GM21619 (cell line): ENCODE data around the gene NSUN4.
"Not testable (repeated sequence)": the region's sequence is repeated elsewhere in the genome, so short reads cannot be mapped to it uniquely, and the experiment has no call there.

ENCODE experiments used
- ATAC-seq: cut with Tn5 transposase; IDR thresholded peaks from one replicate; pipeline ENCODE4 v1.9.1; 2021; ENCODE audit not compliant: unreplicated experiment

NSUN4 gene

GRCh38 chr1:46340404-46341221 is at the start of gene NSUN4:
Gene NSUN4, plus strand, starts transcription at chr1:46340807. Its CDS starts 20 bp downstream, at chr1:46340827.
- peak; percentile 77 for ATAC-seq

DNA sequence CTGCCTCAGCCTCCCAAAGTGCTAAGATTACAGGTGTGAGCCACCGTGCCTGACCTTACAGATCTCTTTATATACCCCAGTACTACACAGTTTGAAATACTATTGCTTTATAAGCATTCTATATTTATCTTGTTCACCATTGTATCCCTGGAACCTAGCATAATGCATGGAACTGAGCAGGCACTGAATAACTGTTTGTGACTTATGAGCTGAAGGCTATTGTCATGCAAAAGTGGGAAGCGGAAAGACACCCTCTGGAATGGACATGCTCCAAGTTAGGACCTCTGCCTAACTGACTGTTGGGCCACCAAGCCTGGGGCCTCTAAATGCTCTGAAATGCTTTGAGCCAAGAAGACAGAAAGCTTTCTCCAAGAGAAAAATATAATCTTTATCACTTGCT is 45.3 kb upstream of the NSUN4 start:
- no peak for ATAC-seq

DNA sequence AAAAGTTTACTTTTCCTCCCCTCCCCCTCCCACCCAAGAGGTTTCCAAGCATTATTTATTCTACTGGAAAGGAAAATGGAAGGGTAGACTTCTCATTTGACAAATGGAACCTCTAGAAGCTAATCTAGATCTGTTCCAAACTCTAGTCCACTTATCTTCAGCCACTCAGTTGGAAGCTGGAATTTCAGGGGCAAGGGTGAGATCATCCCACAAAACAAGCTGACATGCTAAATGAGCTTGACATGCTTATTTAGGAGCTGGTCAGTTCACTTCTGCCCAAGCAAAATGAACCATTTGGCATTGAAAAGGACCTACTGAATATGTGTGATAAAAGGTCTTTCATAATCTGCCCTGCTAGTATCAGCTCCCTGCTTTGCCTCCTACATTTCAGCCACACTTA is 42.2 kb upstream of the NSUN4 start:
- ATAC-seq, result no peak

- no peak for ATAC-seq
Measured at GRCh38 chr1:46300673-46301405, 39.8 kb upstream of the NSUN4 start.

- ATAC-seq, result no peak
Measured at GRCh38 chr1:46301406-46301807, 39.2 kb upstream of the NSUN4 start.

DNA sequence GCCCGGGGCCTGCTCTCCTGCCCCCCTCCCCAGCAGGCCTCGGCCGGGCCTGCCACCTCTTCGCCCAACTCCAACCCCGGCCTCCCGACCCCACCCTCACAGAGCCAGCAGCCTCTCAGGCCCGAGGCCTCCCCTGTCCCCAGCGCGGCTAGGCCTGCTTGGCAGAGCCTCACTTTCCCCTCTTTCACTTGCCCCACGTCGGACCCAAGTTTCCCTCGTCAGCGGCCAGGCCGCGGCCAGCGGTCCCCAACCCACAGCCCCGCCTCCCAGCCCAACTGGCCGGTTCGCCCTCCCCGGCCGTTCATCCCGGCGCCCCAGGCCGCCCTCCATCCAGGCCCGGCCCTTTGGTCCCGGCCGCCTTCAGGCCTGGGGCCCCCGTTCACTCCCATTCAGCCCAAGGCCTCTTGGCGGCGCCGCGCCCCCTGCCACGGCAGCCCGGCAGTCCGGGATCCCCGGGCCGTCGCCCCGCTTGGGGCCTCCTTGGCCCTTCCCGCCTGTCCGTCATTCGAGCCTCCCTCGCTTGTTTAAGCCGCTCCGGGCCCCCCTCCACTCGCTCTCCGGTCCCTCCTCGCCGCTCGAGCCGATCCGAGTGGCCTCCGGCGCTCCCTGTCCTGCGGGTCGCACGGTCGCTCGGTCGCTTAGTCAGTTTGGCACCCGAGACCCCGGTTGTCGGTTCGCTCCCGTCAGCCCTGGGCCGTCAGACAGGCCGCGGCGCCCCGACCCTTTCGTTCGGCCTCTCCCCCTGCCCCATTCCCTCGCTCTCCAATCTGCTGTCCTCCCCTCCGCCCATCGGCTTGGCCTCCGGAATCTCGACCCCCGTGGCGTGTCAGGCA is 38.6 kb upstream of the NSUN4 start:
- peak; percentile 23 for ATAC-seq

- ATAC-seq, result no peak
Measured at GRCh38 chr1:46302641-46303037, 38.0 kb upstream of the NSUN4 start.

DNA sequence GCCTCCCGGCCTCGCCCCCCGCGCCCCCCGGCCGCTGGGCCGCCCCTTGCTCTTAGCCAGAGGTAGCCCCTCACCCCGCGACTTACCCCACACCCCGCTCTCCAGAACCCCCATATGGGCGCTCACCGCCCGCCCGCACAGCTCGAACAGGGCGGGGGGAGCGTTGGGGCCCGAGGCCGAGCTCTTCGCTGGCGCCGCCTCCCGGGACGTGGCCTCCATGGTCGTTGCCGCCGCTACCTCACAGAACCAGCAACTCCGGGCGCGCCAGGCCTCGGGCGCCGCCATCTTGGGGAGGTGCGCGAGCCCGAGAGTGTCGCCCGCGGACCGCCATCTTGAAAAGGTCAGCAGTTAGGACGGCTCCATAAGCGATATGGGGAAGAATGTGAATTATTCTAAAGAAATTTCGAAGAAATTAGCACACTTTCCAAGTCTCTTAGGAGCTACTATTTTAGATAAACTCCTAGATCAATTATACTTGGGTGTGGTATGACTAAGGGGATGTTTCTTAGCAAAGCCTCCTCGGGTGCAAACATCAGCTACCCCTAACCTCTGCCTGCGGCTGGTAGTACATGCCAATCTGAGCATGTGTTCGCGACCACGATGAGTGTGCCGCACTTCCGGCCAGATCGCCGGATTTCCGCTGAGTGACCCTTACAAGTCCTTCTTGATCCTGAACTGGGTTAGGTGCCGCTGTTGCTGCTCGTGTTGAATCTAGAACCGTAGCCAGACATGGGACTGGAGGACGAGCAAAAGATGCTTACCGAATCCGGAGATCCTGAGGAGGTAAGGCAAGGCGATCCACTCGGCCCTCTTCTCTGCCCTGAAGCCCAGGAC is 37.4 kb upstream of the NSUN4 start, which contains the start of the genes LRRC41 and UQCRH:
TSS of gene LRRC41 (minus strand) at position 579 of the 834 bp plus-strand sequence. CDS start at position 285, 294 bp downstream.
TSS of gene UQCRH (plus strand) at position 661 of the 834 bp plus-strand sequence. CDS start at position 730, 69 bp downstream.
- peak; percentile 84 for ATAC-seq

DNA sequence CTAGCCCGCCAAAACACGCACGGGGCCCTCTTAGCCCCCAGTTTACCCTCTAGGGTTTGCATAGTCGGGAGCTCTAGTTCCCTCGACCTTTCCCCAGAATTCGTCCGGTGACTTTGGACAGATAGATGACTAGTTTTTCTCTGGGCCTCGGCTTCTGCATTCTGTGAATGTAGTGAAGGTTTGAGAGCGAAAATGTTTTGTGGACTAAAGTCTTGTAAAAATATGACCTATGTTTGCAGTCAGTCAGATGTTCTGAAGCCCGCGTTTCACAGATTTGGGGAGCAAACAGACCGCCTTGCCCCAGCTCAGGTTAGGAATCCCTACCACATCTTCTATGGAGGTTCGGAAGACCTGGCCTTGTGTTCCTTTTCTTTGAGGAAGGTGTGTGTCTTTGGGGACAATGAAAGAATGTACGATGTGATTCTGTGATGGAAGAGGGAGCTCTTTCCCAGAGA is 36.7 kb upstream of the NSUN4 start:
- no peak for ATAC-seq

GRCh38 chr1:46306159-46306530 is 34.5 kb upstream of the NSUN4 start:
- no peak for ATAC-seq

GRCh38 chr1:46309401-46310159 is 31.0 kb upstream of the NSUN4 start:
- no peak for ATAC-seq

GRCh38 chr1:46310321-46310720 is 30.3 kb upstream of the NSUN4 start:
- no peak for ATAC-seq

DNA sequence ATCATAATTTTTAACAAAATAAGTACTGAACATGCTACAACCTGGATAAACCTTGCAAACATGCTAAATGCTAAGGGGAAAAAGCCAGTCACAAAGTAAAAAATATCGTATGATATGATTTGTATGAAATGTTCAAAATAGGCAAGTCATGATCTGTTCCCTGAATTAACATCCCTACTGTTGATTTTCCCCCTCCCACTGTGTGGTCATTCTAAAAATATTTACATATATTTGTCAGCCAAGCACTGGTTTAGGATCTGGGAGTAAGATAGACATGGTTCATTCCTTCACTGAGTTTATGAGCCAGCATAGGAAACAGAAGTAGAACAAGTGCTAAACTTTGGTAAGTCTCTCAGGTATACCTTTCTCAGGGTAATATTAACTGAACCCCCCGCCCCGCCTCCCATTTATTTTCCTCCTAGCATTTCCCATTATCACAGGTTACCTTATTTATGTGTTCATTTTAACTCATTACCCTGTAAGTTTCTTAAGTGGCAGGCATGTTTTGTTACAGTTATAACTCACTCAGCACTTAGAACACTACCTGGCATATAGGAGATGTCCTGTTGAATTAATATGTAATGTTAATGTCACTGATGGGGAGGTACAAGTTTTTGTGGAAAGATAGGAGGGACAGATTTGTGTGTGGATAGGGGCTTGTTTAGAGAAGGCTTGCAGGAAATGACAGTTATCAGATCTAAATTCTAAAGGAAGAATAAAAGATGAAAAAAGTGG is 24.8 kb upstream of the NSUN4 start:
- no peak for ATAC-seq

DNA sequence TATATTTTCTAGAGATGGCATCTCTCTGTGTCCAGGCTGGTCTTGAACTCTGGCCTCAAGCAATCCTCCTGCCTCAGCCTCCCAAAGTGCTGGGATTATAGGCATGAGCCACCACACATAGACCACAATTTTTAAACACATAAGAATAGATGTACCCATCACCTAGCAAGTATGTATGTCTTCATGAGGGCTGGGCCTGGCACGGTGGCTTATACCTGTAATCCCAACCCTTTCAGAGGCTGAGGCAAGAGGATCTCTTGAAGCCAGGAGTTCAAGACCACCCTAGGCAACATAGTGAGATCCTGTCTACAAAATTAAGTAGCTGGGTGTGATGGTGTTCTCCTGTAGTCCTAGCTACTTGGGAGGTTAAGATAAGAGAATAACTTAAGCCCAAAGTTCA is 23.3 kb upstream of the NSUN4 start:
- no peak for ATAC-seq

- not testable (repeated sequence) for ATAC-seq
Measured at GRCh38 chr1:46319301-46319700, 21.3 kb upstream of the NSUN4 start.

GRCh38 chr1:46319960-46320914 is 20.4 kb upstream of the NSUN4 start:
- not testable (repeated sequence) for ATAC-seq

DNA sequence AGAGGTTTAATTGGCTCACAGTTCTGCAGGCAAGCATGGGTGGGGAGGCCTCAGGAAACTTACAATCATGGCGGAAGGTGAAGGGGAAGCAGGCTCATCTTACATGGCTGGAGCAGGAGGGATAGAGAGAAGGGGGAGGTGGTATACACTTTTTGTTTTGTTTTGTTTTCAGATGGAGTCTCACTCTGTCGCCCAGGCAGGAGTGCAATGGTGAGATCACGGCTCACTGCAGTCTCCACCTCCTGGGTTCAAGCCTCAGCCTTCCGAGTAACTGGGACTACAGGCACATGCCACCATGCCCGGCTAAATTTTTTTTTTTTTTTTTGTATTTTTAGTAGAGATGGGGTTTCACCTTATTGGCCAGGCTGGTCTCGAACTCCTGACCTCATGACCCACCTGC is 18.4 kb upstream of the NSUN4 start:
- not testable (repeated sequence) for ATAC-seq
